Renal cortical epithelial cell (primary cell): Measurements from ENCODE around the gene LAMA3. TPM values are rescaled to one million over a fixed set of nuclear protein-coding genes. Genes with fewer than 3 reads are reported as not detected.
A peak's percentile ranks its signal among the peaks of the same experiment; 100 is the strongest.

ENCODE experiments used
- DNase-seq: peaks from one replicate; pipeline ENCODE4 v3.0.0-alpha.2; 2011; ENCODE audit warnings: low read depth
- total RNA-seq: library from RNA; depleted of rRNA; stranded (reverse); fragments of >200 nt; gene quantifications from 2 replicates; pipeline ENCODE4 v1.2.3, GENCODE V29; 2014

The LAMA3 gene
- total RNA-seq, 1 donor from 2014 or later: 70.9 TPM

DNA sequence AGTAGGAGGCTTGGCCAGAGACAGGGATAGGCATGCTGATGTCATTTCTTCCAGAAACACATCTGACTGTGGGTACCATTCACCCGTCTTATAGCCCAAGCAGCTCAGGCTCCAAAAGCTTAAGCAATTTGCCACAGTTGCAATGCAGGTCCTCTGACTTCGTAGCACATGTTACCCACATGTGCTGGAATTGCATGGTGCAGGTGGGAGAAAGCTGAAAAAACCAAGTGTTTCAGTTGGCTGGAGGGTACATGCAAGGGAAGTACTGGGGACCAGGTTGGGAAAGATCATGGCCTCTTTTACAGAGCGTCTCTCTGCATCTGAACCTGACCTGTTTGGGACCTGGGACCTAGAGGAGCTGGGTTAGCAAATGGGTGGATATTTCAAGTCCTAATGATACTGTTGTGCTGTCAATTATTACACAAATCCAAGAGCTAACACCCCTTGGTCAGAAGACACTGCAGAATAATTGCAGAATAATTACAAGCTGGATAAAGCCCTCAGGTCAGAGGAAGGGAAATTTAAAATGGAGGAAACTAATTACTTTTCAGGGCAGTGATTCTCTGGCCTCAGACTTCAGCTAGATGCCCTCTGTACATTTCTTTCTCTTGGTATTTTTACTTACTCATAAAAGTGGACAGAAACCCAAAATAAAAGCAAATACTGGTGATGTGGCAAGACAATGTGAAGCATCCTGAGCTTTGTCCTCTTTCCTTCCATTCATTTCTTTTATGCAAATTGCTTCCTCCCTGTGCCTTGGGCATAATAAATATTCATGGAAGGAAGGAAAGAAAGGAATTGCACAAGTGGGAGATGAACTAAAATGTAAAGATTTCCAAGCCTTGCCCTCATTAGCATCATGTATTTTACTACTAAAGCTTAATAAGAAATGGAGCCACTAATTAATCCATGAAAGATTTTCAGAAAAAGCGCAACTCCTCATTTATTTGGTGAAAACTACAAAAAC lies 279.7 kb downstream of the LAMA3 start:
- DNase-seq: no peak

DNA sequence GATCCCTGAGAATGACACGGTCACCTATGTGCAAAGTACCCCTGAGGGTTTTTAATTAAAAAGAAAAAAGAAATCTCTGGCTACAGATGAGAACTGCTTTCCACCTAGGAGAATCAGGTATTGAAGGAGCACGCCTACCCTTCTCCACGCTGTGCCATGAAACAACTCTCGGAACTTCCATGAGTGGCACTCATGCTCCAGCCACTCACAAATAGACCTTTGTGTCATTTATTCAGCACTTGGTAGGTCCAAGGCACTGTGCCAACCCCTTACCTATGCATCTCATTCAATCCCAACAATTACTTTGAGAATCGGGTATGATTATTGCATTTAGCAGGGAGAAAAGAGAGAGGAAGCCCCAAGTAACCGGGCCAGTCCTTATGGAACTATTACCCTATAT lies 280.4 kb downstream of the LAMA3 start:
- DNase-seq: no peak

DNA sequence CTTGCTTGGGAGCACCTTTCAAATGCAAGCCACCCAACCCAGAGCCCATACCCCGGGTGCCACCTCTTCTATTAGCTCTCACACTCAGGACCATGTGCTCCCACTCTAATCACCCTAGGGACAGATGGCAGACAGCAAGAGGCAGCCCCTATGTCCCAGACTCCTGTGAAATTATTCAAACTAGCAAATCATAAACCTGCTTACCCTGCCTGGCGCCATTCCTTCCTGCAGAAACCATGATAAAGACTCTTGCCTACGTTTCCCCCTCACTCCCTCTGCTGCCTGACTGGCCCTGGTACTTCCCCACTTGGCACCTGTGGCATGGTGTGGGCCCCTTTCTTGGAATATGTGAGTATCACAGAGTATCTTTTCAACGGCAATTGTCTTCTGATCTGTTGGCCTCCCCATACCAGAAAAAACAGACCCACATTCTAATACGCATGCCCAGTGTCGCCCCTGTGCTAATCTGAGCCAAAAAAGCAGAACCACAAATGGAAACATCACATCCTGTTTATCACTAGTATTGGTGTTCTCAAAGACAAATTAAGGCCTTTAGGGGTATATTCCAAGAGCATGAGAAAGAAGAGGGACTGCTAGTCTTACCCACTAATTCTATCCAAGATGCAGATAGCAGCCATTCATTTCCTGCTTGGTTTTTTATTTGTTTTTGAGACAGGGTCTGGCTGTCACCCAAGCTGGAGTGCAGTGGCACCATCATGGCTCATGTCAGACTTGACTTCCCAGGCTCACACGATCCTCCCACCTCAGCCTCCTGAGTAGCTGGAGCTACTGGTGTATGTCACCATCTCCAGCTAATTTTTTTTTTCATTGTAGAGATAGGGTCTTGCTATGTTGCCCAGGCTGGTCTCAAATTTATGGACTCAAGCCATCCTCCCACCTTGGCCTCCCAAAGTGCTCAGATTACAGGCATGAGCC lies 281.2 kb downstream of the LAMA3 start:
- DNase-seq: no peak

DNA sequence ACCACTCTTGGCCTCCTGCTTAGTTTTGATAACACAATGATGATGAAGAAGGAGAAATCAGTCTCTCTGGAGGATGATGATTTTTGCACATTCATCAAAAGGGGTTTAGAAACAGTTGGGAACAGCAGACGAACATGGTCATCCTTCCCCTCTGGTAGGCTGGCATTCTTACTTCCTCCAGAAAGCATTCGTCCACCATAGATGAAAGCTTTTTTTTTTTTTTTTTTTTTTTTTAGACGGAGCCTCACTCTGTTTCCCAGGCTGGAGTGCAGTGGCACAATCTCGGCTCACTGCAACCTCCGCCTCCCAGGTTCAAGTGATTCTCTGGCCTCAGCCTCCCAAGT lies 281.8 kb downstream of the LAMA3 start:
- DNase-seq: no peak

DNA sequence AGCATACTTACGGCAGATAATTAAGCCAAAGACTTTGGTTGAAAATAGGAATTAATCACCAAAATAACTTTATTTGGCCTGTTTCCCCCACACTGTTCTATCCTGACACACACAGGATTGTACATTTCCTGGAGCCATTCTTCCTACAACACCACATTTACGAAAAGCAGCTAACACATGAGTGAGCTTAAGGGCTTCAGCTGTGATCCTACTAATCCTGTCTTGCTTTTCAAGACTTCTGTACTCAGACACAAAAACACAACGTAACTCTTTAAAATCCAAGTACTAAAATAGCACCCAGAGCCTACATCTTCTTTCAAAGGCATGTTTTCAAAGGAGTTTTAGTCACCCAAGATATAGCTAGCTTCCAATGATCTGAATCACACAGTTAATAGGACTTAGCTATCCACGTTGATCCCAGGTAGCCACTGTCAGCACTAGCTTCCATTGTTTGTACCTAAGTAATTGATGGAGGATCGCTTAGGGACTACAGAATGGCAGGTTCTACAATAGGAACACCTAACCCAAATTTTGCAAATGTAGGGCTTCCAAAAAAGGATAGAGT lies 282.5 kb downstream of the LAMA3 start:
- DNase-seq: peak; percentile 18

DNA sequence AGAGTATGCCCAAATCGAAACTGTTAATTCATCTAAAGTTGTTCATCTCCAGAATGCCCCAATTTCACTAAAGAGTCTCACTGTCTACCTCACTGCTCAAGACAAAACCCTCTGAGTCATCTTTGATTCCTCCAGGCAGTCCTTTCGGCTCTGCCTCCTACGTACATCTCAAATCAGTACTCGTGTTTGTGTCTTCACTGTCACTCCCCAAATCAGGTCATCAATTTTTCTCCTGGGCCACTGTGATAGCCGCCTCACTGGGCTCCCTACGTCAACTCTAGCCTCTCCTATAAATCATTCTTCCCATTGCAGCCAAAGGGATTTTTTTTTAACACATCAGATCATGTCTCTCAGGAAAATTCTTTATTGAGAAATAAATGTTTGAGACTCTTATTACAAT lies 283.2 kb downstream of the LAMA3 start:
- DNase-seq: no peak

DNA sequence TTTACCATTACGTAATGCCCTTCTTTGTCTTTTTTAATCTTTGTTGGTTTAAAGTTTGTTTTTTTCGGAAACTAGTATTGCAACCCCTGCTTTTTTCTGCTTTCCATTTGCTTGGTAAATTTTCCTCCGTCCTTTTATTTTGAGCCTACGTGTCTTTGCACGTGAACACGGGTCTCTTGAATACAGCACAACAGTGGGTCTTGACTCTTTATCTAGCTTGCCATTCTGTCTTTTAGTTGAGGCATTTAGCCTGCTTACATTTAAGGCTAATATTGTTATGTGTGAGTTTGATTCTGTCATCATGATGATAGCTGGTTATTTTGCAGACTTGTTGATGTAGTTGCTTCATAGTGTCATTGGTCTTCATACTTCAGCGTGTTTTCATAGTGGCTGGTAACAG lies 287.9 kb downstream of the LAMA3 start:
- DNase-seq: no peak

DNA sequence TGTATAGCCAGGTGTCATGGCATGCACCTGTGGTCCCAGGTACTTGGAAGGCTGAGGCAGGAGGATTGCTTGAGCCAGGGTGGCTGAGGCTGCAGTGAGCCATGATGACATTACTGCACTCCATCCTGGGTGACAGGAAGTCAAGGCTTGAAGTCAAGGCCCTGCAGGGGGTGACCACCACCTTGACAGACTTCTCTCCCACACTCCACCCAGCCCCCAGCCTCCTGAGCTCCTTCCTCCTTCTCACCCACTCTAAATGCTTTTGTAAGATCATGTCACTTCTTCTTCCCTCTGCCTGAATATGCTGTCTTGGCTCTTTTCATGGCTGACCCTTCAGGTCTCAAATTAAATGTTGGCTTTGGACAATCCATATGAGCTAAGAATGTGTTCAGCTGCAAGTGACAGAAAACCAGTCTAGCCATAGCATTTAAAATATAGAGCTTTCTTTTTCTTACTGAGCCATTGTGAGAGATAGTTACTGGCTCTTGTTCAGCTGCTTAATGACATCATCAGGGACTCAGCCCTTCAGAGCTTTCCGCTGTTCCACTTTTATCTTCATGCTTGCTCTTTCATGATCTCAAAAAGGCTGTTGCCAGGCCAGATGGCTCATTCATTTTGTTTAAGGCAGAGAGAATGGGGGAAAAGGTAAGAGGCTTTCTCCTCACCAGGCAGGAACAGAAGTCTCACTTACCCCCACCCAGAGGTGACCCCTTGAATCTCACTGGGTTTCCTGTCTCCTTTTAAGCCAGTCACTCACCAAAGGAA lies 288.6 kb downstream of the LAMA3 start:
- DNase-seq: no peak

DNA sequence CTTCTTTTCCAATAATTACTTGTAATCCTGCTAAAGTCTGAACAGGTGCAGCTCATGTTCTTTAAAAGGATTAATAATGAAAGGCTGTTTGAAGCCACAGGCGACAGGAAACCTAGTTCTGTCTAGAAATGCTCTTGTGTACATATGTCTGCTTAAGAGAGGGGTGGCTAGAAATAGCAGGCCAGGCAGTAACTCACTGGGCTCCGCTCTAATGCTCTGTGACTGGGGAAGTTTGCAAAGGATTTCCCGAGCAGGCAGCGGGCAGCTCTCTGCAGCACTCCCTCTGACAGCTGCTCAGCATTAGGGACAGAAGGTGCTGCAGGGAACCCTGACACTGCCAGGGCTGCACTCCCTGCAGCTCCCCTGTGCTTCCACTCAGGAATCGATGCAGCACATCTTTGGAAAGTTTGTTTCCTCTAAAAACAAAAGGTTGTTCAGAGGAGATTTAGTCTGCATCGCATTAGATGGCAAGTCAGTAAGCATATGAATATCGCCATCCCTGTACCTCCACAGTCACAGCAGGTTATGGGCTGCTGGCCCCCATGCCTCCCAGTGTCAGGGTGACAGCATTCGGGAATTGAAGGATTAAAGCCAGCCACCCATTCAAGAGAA lies 292.2 kb downstream of the LAMA3 start:
- DNase-seq: no peak

DNA sequence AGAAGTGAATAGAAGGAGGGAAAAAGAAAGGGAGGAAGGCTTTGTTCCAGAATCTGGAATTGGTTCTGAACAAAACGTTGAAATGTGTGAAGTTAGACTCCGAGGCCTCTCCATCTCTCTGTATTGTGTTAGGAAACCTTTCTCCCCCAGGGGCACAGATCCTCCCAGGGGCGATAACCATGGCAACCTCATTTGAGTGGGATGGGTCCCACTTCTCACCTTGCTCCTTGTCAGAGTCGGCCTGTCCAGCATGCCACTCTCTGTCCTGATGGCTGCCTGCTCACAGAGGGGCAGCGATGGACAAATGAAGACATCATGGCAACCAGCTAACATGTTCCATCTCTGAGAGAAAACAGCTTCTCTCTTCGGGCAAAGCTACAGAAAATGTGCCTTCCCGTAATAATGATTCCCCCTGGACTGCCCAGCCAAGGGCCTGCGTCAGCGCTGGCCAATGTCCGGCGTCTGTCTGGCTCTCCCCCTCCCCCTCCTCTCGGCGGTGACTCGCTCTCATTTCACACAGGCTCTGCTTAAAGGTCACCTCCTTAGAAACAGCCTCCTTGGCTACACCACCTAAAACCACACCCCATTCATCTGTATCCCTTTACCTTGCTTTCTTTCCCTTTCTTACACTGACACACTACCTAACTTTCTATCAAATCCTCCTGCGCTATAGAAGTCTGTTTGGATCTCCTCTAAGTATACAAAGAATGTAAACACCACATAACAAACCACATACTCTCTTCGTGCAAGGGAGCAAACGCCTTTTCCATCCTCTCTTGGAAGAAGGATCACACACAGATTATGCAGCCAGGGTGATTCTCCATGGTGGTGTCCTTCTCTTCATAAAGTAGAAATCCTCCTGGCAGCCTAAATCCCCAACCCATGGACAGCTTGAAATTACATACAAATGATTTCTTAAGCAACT lies 293.2 kb downstream of the LAMA3 start:
- DNase-seq: peak; percentile 63

DNA sequence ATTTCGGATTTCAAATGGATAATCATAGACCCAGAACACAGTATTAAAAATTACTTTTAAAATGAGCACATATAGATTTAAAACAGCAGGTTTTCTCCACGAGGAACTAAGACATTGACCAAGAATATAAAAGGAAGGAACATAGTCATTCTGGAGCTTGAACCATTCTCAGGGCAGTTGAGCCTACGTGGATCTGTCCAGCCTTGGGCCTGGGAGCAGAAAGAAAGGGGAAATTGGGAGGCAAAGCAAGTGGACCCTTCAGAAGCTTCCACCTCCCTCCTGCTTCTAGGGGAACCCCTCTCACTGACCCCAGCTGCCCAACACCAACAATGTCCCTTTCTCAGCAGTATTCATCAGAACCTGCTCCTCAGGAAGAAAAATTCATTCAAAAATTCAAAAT lies 293.9 kb downstream of the LAMA3 start:
- DNase-seq: no peak

DNA sequence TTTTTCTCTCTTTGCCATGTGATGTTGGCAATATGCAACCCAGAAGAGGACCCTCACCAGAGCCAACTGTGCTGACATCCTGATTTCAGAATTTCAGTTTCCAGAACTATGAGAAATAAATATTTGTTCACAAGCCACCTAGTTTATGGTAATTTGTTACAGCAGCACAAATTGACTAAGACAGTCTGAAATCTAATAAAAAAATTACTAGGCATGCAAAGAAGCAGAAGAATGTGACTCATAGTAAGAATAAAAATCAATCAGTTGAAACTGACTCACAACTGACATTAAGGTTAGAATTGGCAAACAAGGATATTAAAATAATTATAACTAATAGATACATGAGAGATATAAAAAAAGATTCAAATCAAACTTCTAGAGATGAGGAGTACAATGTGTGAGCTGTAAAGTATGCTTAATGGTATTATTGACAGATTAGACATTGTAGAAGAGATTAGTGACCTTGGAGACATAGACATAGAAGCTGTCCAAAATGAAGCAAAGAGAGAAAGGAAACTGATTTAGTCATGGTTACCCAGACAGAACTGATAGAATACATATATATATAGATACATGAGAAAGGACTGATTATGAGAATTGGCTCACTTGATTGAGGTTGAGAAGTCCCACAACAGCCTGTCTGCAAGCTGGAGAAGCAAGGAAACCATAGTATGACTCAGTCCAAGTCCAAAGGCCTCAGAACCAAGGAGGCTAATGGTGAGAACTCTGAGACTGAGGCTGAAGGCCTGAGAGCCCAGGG lies 297.5 kb downstream of the LAMA3 start:
- no peak for DNase-seq

DNA sequence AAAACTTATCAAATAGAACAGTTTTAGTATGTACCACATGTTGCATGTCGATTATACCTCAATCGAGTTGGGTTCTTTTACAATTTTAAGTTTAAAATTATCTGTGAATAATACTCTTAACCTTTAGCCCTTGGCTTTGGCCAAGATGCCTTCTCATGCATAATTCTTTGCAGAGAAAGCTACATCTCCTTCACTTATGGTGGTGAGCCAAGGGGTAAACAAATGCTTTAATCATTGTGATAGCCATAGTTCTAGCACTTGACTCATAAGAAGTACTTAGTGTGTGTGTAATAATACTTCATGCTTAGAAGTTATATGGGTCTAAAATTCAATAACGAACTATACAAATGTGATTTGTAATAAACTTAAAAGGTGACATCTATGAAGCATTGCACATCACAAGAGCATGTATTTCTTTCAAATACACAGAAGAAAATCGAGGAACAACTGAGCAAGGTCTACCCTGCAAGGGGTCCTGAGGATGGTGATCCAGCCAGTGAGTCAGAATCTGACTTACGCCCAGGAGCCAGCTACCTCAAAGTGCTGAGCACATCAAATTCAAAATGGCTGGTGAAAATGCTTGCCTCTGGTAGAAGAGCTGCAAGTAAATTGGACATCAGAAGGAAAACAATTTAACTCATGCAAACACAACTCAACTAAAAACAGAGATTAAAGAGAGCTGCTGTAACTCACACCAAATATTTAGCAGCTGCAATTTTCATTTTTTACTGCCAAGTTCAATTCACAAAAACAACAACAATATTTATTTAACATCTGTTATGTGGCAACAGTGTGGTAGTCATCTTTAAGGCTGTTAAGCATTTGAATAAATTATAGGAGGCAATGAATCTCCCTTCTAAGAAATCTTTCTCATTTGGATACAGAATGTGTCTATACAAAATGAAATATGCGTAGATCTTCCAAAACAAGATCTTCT lies 301.5 kb downstream of the LAMA3 start:
- DNase-seq: no peak

DNA sequence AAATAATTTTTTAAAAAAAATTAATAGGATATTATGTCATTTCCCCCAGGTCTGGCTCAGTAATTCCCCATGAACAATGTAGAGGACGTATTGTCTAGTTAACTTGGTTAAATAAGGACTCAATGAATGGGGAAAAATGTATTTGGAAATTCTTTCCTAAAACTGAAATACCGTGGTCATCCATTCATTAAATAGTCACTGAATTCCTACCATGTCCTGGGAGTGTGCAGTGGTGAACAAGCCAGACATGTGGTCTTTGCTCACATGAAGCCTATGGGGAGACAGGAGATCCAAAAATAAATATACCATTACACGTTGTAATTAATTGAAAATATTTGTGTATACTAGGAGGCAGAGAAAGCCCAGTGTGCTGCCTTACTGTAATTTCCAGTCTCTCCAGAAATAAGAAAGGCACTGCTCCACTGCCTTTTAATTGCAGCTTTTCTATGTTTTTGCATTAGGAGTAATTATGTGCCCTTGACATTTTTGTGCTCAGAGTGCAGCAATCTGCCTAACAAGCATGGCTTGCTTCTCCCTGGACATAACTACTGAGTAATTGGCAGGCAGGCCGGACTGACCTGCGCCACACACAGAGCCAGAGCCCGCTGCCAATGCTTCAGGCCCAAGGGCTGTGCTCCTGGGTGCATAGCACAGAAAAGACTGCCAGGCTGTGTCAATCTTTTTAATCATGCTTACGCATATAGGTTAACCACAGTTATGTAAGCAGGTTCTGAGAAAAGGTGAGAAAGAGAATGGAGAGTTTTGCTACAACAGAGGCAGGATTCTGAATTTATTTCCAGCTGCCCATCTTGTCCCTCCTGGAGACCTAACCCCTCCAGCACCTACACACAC lies 303.1 kb downstream of the LAMA3 start:
- peak; percentile 74 for DNase-seq

DNA sequence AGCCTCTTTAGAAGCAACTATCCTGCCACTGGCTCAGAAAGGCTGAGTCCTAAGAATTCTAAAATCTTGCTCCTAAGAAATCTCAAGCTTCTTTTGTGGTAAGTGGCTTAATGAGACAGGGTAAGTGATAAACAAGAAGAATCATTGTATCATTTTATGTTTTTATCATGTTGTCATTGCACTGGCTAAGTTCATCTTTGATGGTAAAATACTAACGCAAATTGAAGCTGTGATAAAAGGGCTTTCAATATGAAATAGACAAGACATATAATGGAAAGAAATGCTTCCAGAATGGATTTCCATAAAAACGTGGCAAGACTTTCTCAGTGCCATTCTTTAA lies 303.7 kb downstream of the LAMA3 start:
- DNase-seq: no peak

DNA sequence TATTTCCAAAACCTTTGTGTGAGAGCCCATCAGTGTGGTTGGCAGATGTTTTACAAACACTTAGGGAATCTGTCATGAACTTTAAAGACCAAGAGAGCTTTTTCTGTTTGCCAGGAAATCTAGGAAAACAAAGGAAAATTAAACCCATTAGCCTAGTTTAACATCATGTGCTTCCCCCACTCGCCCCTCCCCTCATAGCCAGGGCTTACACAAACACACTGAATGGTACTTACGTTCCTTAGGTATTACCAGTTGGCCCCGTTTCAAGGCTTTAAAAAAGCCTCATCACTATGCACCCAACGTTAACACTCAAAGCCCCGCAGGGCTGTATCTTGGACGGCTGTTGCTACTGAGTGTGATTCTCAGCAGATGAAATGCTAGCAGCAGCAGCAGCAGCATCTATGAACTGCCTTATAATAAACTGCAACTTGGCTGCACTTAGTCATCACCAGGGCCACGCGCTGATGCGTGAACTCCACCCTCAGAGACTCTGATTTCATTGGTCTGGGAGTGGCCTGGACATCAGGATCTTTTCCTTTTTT lies 305.2 kb downstream of the LAMA3 start:
- DNase-seq: peak; percentile 99

DNA sequence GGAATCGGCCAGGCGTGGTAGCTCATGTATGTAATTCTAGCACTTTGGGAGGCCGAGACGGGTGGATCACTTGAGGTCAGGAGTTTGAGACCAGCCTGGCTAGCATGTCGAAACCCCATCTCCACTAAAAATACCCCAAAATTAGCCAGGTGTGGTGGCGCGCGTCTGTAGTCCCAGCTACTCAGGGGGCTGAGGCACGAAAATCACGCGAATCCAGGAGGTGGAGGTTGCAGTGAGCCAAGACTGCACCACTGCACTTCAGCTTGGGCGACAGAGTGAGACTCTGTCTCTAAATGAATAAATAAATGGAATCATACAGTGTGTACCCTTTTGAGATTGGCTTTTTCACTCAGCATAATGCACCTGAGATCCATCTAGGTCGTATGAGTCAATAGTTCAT lies 305.9 kb downstream of the LAMA3 start:
- DNase-seq: no peak
